ENCODE results near the gene ARL10.

DNA sequence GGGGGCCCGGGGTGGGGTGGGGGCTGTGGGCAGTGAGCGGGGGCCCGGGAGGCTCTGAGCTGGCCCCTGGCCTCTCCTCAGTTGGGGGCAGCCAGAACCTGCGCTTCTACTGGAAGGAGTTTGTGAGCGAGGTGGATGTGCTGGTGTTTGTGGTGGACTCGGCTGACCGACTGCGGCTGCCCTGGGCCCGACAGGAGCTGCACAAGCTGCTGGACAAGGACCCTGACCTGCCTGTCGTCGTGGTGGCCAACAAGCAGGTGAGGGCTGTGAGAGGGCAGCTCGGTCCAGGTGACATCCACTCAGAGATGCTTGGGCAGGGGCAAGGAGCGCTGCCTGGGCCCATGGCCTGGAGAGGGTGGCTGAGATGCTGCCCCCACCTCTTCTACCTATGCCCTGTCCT lies 3.4 kb downstream of the ARL10 start:
- TF ChIP-seq CTCF (IDR thresholded peaks at IDR 0.05), result no peak
- TF ChIP-seq POLR2AphosphoS5 (IDR thresholded peaks at IDR 0.05), result no peak
- no peak for TF ChIP-seq POLR2A (IDR thresholded peaks at IDR 0.05)

Data from breast epithelium (tissue), 3 donors.